GM21381 (cell line): Measurements from ENCODE around the gene PSRC1.

ENCODE experiments used
- ATAC-seq: cut with Tn5 transposase; IDR thresholded peaks from one replicate; pipeline ENCODE4 v1.9.1; 2021; ENCODE audit warnings: mild to moderate bottlenecking, moderate library complexity; ENCODE audit not compliant: unreplicated experiment

PSRC1 gene

DNA sequence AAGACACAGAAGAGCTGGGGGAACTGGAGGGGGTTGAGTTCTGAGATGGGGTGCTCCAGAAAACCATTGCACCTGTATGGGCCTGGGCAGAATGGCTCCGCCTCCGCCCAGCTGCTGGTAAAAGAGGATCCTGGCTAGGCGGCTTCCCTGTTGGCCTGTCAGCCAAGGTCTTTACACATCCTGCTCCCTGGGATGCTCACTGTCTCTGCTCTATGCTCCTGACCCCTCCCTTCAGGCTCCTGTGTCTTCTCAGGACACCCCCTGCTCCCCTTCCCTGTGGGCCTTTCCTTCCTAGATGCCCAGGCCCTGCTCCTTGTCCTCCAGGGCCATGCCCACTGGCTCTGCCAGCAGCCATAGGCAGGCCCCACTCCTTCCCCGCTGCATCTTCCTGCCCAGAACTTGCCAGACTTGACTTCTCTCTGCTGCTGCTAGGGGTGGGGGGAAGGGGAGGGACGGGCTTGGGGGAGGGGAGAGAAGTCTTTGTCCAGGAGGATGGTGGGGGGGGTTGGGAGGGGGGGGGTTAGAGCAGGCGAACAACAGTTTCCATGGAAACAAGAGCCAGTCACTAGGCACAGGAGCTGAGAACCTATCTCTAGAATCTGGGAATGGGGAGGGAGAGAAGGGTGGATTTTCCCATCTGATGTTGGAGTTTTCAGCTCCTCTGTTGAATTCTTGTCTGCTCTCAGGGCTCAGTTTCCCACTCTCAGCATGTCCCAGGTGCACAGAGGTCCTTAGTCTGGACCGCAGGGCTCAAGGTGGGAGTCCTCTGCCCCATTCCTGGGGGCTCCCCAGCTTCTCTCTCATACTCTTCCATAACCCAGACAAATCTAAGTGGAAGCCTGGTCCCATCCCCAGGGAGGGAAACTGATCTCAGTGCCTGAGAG is 23.0 kb downstream of the PSRC1 start:
- ATAC-seq: no peak

DNA sequence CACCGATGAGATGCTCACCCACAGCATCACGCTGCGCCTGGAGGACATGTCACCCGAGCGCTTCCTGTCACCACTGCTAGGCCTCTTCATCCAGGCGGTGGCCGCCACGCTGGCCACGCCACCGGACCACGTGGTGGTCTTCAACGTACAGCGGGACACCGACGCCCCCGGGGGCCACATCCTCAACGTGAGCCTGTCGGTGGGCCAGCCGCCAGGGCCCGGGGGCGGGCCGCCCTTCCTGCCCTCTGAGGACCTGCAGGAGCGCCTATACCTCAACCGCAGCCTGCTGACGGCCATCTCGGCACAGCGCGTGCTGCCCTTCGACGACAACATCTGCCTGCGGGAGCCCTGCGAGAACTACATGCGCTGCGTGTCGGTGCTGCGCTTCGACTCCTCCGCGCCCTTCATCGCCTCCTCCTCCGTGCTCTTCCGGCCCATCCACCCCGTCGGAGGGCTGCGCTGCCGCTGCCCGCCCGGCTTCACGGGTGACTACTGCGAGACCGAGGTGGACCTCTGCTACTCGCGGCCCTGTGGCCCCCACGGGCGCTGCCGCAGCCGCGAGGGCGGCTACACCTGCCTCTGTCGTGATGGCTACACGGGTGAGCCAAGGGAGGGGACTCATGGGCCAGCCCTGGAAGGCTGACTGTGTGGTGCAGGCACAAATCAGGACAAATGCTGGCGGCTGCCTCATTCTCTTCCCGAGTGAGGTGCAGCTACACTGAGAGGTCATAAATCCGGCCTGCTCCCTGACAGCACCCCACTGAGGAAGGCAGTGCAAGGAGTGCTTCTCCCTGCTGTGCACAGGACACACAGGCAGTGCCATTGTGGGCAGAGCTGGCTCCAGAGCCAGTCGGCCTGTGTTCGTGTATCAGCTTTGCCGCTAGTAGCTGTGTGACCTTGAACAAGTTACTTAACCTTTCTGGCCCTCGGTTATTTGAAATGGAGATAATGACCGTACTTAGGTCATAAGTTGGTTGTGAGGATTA is 24.2 kb downstream of the PSRC1 start:
- ATAC-seq: no peak

DNA sequence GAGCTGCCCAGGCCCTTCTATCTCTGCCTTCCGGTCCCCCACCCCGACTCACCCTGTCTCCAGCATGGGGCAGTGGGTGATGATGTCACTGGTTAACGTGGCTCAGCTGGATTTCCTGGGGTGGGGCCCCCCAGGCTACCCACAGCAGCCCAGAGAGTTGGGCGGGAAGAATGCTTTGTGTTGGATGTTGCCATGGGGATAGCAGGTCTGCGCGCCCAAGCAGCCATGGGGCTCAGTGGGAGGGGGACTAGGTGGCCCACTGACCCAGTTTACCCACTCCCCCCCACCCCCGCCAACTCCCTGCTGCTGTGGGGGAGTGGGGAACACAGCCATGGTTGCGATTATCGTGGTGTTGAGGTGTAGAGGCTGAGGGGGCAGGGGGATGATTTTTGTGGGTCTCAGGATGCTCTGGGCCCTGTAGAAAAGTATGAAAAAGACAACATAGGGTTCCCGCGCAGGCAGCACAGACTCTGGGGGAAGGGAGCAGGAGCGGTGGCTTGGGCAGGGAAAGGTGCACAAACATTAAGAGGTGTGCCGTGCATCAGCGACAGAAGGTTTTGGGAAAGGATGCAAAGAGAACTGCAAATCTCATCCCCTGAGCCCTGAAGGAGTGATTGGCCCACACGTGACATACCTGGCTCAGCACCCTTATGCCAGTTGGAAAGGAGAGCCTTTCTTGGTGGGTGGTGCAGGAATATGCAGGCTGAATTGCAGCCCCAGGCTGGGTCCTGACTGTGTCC is 25.1 kb downstream of the PSRC1 start:
- no peak for ATAC-seq

DNA sequence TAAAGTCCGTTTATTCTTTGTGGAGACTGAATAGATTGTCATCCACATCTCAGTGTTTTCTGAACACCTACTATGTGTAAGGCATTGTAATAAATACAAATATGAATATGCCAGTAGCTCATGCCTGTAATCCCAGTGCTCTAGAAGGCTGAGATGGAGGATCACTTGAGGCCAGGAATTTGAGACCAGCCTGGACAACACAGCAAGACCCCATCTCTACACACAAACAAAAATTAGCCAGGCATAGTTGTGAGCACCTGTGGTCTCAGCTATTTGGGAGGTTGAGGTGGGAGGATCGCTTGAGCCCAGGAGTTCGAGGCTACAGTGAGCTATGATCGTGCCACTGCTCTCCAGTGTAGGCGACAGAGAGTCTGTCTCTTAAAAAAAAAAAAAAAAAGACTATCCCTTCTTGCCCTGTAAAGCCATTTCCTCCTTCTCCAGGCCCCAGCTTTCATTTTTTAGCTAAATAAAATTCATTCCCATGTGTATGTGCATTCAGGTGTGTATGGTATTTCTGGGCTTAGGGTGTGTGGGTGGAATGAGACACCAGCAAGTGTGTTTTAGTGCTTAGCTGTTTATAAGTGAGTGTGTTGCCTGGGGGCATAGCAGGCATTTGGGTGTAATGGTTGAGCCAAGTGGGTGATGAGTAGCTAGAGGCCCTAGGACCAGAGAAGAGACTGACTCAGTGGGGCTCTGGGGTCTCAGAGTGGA is 25.8 kb downstream of the PSRC1 start:
- ATAC-seq: no peak

DNA sequence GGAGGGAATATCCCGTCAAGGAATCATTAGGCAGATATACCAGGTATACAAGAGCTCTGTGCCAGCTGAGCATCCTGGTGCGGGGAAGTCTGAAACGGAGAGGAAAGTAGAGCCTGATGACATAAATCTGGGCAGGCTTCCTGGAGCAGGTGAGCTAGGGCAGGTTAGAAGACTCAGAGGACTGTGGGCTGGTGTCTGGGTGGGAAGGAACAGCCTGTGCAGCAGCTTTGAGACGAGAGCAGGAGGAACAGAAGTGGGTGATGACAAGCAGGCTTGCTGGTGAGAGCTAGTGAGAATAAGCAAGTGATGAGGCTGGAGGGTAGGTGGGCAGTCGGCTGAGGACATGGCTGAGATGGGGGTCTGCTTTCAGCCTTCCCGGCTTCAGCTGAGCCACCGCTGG is 26.9 kb downstream of the PSRC1 start:
- ATAC-seq: no peak

DNA sequence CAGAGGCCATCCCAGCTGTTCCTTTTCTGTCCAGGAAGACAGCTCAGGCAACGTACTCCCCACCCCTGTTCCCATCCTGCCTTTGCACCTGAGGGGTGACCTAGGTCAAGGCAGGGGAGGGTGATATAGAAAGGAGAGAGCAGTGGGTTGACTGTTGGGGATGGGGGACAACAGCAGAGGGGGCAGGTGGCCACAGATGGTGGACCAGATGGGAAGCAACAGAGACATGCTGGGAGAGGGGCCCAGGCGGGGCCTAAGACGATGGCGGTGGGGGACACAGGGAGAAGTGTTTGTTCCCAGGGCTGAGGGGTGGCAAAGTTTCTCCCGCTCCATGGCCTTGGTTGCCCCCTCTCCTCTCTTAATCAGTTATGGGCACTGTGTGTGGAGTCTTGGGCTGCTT is 27.3 kb downstream of the PSRC1 start:
- ATAC-seq: no peak

DNA sequence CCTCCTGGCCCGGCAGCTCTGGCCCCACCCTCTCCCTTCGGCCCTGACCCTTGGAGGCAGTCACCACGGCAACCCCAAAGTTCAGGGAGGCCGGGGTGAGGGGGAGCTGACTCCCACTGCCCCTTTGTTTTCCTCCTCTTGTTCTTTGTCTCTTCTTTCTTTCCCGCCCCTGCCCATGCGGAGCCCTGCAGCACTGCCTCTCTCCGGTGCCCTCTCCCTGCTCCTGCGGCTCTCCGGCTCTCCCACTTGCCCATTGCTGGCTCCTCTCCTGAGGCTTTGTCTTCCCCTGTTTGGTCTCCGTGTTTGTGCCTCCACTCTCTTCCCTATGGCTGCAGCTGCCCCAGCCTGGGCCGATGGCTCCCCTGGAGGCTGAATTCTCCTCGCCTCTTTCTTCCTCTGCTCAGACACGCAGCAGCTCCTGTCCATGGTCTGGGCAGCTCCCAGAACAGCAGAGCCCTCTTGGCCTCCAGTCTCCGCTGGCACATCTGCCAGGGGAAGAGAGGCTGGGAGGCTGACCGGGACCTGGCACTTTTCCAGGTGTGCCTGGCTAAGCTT is 27.8 kb downstream of the PSRC1 start:
- no peak for ATAC-seq

DNA sequence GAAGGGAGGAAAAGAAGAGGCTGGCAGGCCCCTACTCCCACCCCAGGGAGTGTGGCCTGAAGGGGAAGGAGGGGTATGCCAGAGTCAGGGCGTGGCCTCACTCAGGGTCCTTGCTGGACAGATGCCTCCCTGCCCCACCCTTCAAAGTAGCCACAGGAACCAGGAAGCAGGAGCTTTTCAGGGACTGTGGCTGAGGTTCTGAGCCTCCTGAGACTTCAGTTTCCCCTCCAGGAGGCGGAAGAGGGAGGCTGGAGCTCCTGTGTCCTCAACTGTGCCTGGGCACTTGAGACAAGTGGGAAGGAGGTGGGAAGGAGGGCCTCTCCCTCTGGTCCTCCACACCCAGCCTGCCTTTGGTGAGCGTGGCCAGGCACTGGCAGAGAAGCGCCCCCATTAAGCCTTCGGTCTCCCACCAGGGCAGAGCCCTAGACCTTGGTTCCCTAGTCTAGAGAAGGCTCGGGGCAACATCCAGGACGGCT is 28.3 kb downstream of the PSRC1 start:
- no peak for ATAC-seq

DNA sequence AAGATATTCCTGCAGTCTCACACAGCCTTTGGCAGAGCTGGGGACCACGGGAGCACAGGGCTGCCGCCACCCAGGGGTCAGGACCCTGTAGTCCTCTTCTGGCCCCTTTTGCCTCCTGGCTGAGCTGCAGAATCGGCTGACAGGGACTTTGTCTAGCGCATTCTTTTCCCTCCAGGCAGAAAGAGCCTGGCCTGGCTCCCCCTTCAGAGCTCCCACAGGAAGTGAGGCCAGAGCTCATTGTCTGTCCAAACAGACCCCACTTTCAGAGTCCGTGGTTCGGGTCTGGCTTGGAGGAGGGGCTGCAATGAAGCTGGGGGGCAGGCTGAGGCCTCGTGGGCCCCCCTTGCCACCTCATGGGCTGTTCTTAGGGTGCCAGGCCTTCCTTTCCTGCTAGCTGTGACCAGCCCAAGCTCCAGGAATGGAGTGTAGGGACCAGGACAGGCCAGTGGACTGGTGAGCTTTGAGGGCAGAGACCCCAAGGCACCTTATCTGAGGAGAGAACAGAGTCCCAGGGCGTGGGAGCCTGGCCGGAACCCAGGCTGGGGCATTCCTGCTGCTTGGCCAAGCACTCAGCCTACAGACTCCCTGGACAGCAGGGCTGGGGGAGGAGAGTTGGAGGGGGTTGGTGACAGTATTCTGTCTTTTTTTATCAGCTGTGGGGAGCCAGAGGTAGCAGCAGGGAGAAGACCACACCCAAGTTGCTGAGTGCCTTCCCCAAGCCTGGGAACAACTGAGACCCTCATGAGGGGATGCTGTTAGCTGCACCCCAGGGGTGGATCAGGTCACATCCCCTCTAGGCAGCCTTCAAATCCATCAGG is 28.9 kb downstream of the PSRC1 start:
- ATAC-seq: no peak

DNA sequence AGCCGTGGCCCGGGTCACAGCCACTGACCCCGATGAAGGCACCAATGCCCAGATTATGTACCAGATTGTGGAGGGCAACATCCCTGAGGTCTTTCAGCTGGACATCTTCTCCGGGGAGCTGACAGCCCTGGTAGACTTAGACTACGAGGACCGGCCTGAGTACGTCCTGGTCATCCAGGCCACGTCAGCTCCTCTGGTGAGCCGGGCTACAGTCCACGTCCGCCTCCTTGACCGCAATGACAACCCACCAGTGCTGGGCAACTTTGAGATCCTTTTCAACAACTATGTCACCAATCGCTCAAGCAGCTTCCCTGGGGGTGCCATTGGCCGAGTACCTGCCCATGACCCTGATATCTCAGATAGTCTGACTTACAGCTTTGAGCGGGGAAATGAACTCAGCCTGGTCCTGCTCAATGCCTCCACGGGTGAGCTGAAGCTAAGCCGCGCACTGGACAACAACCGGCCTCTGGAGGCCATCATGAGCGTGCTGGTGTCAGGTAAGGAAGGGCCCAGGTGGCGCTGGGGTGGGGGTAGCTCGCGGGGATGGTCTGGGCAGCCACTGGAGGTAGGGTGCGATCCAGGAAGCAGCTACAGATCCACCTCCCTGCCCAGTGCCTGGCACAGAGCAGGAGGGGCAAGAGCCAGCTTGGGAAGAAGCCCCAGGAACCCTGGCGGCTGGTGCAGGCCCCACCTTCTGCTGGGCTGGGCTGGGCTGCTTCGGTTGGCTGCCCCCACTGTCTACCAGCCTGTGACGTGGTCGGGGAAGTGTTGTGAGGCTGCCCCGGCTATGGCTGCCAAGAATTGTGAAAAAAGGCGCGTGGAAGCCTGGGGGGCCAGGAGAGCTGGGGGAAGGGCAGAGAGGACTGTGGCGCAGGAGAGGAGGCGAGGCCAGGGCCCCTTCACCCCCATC is 29.8 kb downstream of the PSRC1 start:
- no peak for ATAC-seq

DNA sequence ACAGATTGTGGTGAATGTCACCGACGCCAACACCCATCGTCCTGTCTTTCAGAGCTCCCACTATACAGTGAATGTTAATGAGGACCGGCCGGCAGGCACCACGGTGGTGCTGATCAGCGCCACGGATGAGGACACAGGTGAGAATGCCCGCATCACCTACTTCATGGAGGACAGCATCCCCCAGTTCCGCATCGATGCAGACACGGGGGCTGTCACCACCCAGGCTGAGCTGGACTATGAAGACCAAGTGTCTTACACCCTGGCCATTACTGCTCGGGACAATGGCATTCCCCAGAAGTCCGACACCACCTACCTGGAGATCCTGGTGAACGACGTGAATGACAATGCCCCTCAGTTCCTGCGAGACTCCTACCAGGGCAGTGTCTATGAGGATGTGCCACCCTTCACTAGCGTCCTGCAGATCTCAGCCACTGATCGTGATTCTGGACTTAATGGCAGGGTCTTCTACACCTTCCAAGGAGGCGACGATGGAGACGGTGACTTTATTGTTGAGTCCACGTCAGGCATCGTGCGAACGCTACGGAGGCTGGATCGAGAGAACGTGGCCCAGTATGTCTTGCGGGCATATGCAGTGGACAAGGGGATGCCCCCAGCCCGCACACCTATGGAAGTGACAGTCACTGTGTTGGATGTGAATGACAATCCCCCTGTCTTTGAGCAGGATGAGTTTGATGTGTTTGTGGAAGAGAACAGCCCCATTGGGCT is 30.6 kb downstream of the PSRC1 start:
- no peak for ATAC-seq

DNA sequence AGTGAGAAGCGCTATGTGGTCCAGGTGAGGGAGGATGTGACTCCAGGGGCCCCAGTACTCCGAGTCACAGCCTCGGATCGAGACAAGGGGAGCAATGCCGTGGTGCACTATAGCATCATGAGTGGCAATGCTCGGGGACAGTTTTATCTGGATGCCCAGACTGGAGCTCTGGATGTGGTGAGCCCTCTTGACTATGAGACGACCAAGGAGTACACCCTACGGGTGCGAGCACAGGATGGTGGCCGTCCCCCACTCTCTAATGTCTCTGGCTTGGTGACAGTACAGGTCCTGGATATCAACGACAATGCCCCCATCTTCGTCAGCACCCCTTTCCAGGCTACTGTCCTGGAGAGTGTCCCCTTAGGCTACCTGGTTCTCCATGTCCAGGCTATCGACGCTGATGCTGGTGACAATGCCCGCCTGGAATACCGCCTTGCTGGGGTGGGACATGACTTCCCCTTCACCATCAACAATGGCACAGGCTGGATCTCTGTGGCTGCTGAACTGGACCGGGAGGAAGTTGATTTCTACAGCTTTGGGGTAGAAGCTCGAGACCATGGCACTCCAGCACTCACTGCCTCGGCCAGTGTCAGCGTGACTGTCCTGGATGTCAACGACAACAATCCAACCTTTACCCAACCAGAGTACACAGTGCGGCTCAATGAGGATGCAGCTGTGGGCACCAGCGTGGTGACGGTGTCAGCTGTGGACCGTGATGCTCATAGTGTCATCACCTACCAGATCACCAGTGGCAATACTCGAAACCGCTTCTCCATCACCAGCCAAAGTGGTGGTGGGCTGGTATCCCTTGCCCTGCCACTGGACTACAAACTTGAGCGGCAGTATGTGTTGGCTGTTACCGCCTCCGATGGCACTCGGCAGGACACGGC is 31.4 kb downstream of the PSRC1 start:
- ATAC-seq: no peak

DNA sequence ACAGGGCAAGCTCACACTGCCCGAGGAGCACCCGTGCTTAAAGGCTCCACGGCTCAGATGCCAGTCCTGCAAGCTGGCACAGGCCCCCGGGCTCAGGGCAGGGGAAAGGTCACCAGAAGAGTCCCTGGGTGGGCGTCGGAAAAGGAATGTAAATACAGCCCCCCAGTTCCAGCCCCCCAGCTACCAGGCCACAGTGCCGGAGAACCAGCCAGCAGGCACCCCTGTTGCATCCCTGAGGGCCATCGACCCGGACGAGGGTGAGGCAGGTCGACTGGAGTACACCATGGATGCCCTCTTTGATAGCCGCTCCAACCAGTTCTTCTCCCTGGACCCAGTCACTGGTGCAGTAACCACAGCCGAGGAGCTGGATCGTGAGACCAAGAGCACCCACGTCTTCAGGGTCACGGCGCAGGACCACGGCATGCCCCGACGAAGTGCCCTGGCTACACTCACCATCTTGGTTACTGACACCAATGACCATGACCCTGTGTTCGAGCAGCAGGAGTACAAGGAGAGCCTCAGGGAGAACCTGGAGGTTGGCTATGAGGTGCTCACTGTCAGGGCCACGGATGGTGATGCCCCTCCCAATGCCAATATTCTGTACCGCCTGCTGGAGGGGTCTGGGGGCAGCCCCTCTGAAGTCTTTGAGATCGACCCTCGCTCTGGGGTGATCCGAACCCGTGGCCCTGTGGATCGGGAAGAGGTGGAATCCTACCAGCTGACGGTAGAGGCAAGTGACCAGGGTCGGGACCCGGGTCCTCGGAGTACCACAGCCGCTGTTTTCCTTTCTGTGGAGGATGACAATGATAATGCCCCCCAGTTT is 32.3 kb downstream of the PSRC1 start:
- ATAC-seq: no peak

DNA sequence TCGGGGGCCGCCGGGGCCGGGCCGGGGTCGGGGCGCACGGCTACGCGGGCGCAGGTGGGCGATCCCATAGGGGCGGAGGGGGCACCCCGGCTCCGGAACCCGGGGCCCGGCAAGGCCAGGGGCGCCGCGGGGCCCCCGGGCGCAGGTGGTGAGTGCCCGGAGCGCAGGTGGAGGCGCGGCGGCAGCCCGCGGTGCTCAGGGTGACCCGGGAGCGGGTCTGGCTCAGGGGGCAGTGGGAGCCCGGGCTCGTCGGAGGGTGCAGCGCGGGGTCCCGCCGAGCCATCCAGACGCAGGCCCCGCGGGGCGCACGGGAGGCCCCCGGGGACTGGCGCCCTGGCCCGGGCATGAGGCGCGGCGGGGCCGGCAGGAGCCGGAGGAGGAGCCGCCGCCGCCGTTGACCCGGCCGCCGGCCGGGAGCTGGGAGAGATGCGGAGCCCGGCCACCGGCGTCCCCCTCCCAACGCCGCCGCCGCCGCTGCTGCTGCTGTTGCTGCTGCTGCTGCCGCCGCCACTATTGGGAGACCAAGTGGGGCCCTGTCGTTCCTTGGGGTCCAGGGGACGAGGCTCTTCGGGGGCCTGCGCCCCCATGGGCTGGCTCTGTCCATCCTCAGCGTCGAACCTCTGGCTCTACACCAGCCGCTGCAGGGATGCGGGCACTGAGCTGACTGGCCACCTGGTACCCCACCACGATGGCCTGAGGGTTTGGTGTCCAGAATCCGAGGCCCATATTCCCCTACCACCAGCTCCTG is 33.1 kb downstream of the PSRC1 start:
- ATAC-seq: peak; percentile 29
